Progenitor cell of endocrine pancreas (in vitro differentiated cells): ENCODE measurements around the gene ACKR2. TPM values are rescaled to one million over a fixed set of nuclear protein-coding genes. Genes with fewer than 3 reads are reported as not detected.

Experiments
- DNase-seq: peaks from one replicate; pipeline ENCODE4 v3.0.0; 2021; ENCODE audit warnings: low spot score; ENCODE audit not compliant: unreplicated experiment
- H3K27ac Mint-ChIP-seq: 2 replicates; pipeline ENCODE4 v1.8.0; 2021; ENCODE audit warnings: mild to moderate bottlenecking, moderate library complexity, mixed read lengths
- H3K27me3 Mint-ChIP-seq: 2 replicates; pipeline ENCODE4 v1.8.0; 2021; ENCODE audit warnings: mixed read lengths
- H3K36me3 Mint-ChIP-seq: 2 replicates; pipeline ENCODE4 v1.8.0; 2022; ENCODE audit warnings: mixed read lengths; ENCODE audit not compliant: insufficient read depth
- H3K4me1 Mint-ChIP-seq: 2 replicates; pipeline ENCODE4 v1.8.0; 2021; ENCODE audit warnings: low read depth, mixed read lengths
- H3K4me3 Mint-ChIP-seq: 2 replicates; pipeline ENCODE4 v1.8.0; 2021; ENCODE audit warnings: low read depth, mild to moderate bottlenecking, moderate library complexity, mixed read lengths
- H3K9me3 Mint-ChIP-seq: 2 replicates; pipeline ENCODE4 v1.8.0; 2021; ENCODE audit warnings: low read depth, mixed read lengths
- total RNA-seq: library from RNA; stranded (reverse); gene quantifications from 2 replicates; pipeline ENCODE4 v1.2.1, GENCODE V29; 2021
- TF ChIP-seq, protein P1 (sequence below): fragments of 200-600 bp; sonication (generic); IDR thresholded peaks from one replicate; pipeline ENCODE4 v1.5.0; 2021; ENCODE audit warnings: antibody characterized with exemption, mild to moderate bottlenecking; ENCODE audit not compliant: unreplicated experiment

ACKR2 gene
- total RNA-seq, 1 donor from 2014 or later = 0.60 TPM

DNA sequence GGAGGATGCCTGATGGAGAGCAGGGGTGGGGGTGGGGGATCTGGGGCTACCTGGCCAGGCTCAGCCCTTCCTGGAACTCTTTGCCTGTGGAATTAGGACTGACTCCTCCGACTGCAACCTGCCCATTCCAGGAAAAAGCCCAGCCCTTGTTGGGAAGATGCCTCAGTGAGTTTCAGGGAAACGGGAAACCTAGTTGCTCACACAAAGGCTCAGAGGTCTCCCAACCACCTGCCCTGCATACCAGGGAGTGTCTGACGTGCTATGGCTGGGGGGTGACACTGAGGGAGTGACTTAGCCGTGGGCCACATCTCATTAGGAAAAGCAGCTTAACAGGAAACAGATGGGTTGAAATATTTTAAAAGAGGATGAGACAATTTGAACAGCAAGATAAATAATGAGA lies 38.5 kb downstream of the ACKR2 start:
- Mint-ChIP-seq H3K36me3 (no peaks in the 10 kb centered on the region), H3K27ac (no peak overlapping the region), H3K4me3 (no peak overlapping the region), H3K27me3 (peaks cover 18% of the 10 kb centered on the region), H3K9me3 (no peaks in the 10 kb centered on the region), H3K4me1 (peaks cover 17% of the 10 kb centered on the region)
- TF ChIP-seq, protein P1, sequence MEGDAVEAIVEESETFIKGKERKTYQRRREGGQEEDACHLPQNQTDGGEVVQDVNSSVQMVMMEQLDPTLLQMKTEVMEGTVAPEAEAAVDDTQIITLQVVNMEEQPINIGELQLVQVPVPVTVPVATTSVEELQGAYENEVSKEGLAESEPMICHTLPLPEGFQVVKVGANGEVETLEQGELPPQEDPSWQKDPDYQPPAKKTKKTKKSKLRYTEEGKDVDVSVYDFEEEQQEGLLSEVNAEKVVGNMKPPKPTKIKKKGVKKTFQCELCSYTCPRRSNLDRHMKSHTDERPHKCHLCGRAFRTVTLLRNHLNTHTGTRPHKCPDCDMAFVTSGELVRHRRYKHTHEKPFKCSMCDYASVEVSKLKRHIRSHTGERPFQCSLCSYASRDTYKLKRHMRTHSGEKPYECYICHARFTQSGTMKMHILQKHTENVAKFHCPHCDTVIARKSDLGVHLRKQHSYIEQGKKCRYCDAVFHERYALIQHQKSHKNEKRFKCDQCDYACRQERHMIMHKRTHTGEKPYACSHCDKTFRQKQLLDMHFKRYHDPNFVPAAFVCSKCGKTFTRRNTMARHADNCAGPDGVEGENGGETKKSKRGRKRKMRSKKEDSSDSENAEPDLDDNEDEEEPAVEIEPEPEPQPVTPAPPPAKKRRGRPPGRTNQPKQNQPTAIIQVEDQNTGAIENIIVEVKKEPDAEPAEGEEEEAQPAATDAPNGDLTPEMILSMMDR = no peak
- DNase-seq = no peak

DNA sequence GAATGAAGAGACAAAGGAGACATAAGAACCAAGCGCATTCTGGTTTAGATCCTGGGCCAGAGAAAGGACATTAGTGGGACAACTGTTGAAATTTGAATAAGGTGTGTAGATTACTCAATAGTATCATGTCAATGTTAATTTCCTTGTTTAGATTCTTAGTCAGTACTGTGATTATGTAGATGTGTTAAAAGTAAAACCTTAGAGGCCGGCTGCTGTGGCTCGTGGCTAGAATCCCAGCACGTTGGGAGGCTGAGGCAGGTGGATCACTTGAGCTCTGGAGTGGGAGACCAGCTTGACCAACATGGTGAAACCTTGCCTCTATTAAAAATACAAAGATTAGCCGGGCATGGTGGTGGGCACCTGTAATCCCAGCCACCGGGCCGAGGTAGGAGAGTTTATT lies 39.8 kb downstream of the ACKR2 start:
- no peaks in the 10 kb centered on the region for H3K9me3 Mint-ChIP-seq
- DNase-seq = no peak
- no peak overlapping the region for H3K4me3 Mint-ChIP-seq
- no peaks in the 10 kb centered on the region for H3K36me3 Mint-ChIP-seq
- no peak overlapping the region for H3K27ac Mint-ChIP-seq
- H3K4me1 Mint-ChIP-seq = peaks cover 17% of the 10 kb centered on the region
- TF ChIP-seq, protein P1 = no peak
- H3K27me3 Mint-ChIP-seq = peaks cover 15% of the 10 kb centered on the region

DNA sequence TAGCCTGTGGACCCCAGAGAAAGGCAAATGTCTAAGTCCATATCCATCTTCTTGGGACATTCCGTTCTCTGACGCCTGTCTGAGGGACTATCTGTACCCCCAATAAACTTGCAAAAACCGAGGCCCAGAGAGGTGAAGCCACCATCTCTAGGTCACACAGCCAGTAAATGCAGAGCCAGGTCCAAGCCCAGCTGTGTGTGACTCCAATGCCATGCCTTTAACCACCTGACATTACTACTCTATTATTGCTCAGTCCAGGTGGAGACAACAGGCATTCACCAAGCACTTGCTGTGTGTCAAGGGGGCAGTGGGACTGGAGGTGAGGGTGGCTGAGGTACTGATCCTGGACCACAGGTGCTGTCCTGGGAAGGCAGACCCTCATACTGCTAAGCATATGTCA lies 41.0 kb downstream of the ACKR2 start:
- H3K4me3 Mint-ChIP-seq = no peak overlapping the region
- H3K4me1 Mint-ChIP-seq = peaks cover 19% of the 10 kb centered on the region
- H3K36me3 Mint-ChIP-seq = no peaks in the 10 kb centered on the region
- peaks cover 14% of the 10 kb centered on the region for H3K27me3 Mint-ChIP-seq
- H3K9me3 Mint-ChIP-seq = no peaks in the 10 kb centered on the region
- H3K27ac Mint-ChIP-seq = no peak overlapping the region
- TF ChIP-seq, protein P1 = no peak
- no peak for DNase-seq

DNA sequence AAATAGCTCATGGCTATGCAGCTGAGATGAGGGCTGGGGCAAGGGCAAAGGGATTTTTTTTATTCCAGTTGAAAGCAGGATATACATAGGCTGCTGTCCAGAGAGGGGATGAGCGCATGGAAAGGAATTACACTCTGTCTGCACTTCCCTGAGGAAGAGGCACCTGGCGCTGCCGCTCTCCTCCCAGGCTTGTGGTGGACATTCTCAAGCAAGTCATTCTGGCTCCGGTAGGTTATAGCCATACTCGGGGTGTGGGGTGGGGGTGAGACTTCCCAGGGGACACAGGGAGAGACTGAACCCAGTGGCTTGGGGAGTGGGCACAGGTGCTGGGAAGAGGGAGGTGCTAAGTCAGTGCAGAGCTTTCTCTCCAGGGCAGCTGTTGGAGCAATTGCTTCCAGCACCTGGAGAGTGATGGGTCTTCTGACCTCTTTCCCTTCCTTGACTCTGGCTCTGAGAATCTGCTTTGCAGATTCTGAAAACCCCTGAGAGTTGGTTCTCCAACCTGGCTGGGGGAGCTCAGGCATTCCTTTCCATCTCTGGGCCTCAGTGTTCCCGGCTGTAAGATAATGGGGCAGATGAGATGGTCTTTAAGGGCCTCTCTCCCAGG lies 42.1 kb downstream of the ACKR2 start:
- Mint-ChIP-seq H3K4me1 (peaks cover 28% of the 10 kb centered on the region), H3K36me3 (no peaks in the 10 kb centered on the region), H3K27ac (no peak overlapping the region), H3K27me3 (peaks cover 14% of the 10 kb centered on the region), H3K4me3 (no peak overlapping the region), H3K9me3 (no peaks in the 10 kb centered on the region)
- DNase-seq = no peak
- TF ChIP-seq, protein P1 = no peak

DNA sequence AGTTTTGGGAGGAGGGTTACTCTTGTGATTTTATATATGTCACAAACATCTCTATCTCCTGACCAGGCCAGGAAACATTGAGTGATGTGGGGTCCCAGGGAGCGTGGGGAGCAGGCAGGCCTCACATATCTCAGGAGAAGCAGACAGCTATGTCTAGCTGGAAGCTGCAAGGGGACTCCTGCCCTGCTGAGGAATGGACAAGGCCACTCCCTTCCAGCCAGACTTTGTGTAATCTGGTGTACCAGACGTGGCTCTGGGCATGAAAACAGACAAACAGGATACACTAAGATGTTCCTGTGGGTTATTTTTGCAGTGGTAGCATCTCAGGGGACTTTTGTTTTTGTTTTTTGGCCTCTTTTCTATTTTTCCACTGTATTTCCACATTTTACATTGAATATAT lies 43.2 kb downstream of the ACKR2 start:
- H3K4me3 Mint-ChIP-seq = no peak overlapping the region
- no peak overlapping the region for H3K27ac Mint-ChIP-seq
- no peaks in the 10 kb centered on the region for H3K9me3 Mint-ChIP-seq
- TF ChIP-seq, protein P1 = no peak
- no peak for DNase-seq
- peaks cover 14% of the 10 kb centered on the region for H3K27me3 Mint-ChIP-seq
- H3K4me1 Mint-ChIP-seq = peaks cover 25% of the 10 kb centered on the region
- no peaks in the 10 kb centered on the region for H3K36me3 Mint-ChIP-seq
